ENCODE measurements around the gene IFT88.

GRCh38 chr13:20719783-20720182, 152.8 kb downstream of the IFT88 start:
- TF ChIP-seq CTCF (IDR thresholded peaks at IDR 0.05) (no peak), POLR2A (IDR thresholded peaks at IDR 0.05) (no peak)

Data from heart left ventricle (tissue), 13 donors.